ENCODE measurements around the gene PTPRN2.

PTPRN2 gene

DNA sequence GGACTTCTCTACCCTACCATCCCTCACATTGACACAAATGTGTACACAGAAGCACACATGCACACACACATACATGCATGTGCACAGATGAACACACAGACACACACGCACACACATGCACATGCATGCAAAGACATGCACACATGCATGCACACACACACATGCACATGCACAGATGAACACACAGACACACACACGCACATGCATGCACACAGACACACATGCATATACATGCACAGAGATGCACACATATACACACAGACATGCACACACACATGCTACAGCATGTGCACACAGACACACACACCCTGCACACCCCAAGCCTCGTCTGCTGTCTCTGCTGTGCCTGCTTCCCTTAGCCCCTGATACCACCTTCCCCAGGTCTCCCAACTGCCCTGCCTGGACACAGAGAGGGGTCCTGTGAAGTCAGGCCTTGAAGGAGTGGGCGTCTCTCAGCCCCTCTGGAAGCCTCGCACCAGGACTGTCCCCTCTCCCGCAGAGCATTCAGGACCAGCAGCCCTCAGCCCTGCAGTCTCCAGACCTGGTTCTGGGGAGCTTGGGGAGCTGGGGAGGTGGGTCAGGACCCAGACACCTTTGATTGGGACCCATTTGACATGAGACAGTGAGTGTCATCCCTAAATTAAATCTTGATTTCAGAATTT, 1069.0 kb downstream of the PTPRN2 start:
- Histone ChIP-seq H3K4me1 (no peaks in the 10 kb centered on the region), H3K36me3 (ENCODE audit: control insufficient read depth, insufficient read depth, low read length) (no peaks in the 10 kb centered on the region), H3K9ac (no peak overlapping the region), H3K4me3 (ENCODE audit: low read depth, low read length) (no peak overlapping the region), H3K9me3 (ENCODE audit: control insufficient read depth, low read length) (no peaks in the 10 kb centered on the region), H3K27ac (no peak overlapping the region), H2AFZ (no peak overlapping the region), H3K4me2 (ENCODE audit: low read length) (no peak overlapping the region), H3K27me3 (ENCODE audit: control insufficient read depth, insufficient read depth, low read length) (no peaks in the 10 kb centered on the region), H3K79me2 (no peaks in the 10 kb centered on the region)
- TF ChIP-seq, protein P1, sequence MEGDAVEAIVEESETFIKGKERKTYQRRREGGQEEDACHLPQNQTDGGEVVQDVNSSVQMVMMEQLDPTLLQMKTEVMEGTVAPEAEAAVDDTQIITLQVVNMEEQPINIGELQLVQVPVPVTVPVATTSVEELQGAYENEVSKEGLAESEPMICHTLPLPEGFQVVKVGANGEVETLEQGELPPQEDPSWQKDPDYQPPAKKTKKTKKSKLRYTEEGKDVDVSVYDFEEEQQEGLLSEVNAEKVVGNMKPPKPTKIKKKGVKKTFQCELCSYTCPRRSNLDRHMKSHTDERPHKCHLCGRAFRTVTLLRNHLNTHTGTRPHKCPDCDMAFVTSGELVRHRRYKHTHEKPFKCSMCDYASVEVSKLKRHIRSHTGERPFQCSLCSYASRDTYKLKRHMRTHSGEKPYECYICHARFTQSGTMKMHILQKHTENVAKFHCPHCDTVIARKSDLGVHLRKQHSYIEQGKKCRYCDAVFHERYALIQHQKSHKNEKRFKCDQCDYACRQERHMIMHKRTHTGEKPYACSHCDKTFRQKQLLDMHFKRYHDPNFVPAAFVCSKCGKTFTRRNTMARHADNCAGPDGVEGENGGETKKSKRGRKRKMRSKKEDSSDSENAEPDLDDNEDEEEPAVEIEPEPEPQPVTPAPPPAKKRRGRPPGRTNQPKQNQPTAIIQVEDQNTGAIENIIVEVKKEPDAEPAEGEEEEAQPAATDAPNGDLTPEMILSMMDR (IDR thresholded peaks at IDR 0.05), result no peak

DNA sequence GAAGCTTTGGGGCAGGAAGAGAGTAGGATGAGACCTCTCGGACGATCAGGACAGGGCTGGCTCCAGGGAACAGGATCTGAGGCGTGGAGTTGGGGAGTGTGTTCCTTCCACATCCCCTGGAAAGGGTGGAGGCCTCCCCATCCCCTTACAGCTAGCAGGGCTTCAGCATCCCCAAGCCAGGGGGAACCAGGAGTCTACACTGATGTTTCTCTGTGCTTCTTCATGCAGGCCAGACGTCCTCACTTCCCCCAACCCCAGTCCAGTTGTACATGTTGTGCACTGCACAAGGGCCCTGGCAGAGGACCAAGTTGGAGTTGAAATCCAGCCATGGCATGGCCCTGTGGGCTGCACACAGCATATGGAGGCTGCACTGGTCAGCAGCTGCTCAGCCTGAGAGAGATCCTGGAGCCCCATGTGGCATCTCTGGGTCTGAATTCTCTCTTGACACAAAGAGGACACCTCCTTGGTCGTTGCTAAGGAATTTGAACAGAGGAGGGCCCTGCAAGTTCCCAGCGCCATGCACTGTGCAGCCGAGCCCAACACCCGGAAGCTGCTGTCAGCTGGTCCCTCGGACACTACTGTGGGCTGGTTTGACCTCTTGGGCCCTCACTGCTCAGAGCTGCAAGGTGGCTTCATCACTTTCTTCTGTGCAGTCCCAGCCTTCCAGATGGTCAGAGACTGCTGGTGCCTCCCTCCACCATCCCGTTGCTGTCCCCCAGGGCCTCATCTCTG, 1069.7 kb downstream of the PTPRN2 start:
- TF ChIP-seq, protein P1 (IDR thresholded peaks at IDR 0.05), result no peak
- Histone ChIP-seq H2AFZ (no peak overlapping the region), H3K9ac (no peak overlapping the region), H3K79me2 (no peaks in the 10 kb centered on the region), H3K36me3 (ENCODE audit: control insufficient read depth, insufficient read depth, low read length) (no peaks in the 10 kb centered on the region), H3K4me1 (no peaks in the 10 kb centered on the region), H3K4me2 (ENCODE audit: low read length) (no peak overlapping the region), H3K27ac (no peak overlapping the region), H3K4me3 (ENCODE audit: low read depth, low read length) (no peak overlapping the region), H3K27me3 (ENCODE audit: control insufficient read depth, insufficient read depth, low read length) (no peaks in the 10 kb centered on the region), H3K9me3 (ENCODE audit: control insufficient read depth, low read length) (no peaks in the 10 kb centered on the region)

DNA sequence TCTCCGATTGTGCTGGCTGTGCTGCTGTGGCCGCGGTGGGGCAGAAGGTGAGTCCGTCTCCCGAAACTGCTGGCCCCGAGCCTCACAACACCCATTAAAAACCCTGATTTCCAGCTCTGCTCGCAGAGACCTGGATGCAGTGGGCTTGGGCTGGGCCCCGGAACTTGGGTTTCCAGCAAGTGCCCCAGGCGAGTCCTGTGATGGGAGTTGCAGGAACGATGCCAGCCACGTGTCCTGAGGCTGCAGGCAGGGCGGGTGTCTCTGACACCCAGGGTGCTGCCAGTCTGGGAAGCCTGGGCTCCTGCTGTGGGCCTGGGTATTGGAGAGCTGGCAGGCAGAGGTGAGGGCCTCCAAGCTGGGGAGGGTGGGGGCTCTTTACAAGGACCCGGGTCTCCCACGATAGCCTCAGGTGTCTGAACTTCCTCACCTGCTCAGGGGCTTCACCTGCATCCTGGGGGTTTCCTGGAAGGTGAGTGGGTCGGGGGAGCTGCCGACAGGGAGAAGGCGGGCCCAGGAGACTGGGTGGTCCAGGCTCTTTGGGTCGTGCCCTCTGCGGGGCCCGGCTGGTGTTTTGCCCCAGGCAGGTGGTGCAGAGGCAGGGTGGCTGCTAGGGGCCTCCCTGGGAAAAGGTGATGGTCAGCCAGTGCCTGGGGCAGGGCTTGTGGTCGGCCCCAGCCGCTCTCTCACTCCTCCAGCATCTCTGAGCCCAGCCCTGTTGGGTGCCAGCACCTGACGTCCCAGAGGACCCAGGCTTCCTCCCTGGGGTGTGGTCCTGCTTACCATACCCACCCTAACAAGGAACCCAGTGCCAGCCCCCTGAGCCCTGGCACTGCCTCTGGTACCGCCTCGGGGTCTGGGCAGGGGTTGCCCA, 1070.5 kb downstream of the PTPRN2 start:
- Histone ChIP-seq H3K4me1 (no peaks in the 10 kb centered on the region), H3K4me3 (ENCODE audit: low read depth, low read length) (no peak overlapping the region), H3K79me2 (no peaks in the 10 kb centered on the region), H3K36me3 (ENCODE audit: control insufficient read depth, insufficient read depth, low read length) (no peaks in the 10 kb centered on the region), H2AFZ (no peak overlapping the region), H3K9me3 (ENCODE audit: control insufficient read depth, low read length) (no peaks in the 10 kb centered on the region), H3K27ac (no peak overlapping the region), H3K4me2 (ENCODE audit: low read length) (no peak overlapping the region), H3K27me3 (ENCODE audit: control insufficient read depth, insufficient read depth, low read length) (no peaks in the 10 kb centered on the region), H3K9ac (no peak overlapping the region)
- TF ChIP-seq, protein P1 (IDR thresholded peaks at IDR 0.05), result no peak

DNA sequence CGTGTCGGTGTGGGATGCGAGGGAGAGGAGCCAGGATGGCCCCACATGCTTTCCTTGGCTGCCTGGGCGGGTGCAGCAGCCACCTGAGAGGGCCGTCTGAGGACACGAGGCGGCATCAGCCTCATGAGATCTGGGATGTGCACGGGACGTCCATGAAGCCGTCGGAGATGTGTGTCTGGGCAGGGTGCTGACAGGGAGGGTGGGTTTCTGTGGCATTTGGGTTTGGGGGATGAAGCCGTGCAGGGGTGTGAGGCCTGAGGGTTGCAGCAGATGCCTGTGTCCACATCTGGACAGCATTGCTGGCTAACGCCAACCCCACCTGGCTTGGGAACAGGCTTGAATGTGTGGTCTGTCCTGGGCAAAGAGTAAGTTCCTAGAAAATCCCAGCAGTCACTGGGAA, 1071.3 kb downstream of the PTPRN2 start:
- Histone ChIP-seq H3K36me3 (ENCODE audit: control insufficient read depth, insufficient read depth, low read length) (no peaks in the 10 kb centered on the region), H3K4me2 (ENCODE audit: low read length) (no peak overlapping the region), H3K27me3 (ENCODE audit: control insufficient read depth, insufficient read depth, low read length) (no peaks in the 10 kb centered on the region), H3K79me2 (no peaks in the 10 kb centered on the region), H3K9me3 (ENCODE audit: control insufficient read depth, low read length) (no peaks in the 10 kb centered on the region), H3K4me3 (ENCODE audit: low read depth, low read length) (no peak overlapping the region), H3K27ac (no peak overlapping the region), H2AFZ (no peak overlapping the region), H3K9ac (no peak overlapping the region), H3K4me1 (no peaks in the 10 kb centered on the region)
- TF ChIP-seq, protein P1 (IDR thresholded peaks at IDR 0.05), result no peak

All from parathyroid adenoma (tissue), 2 donors.